Stimulated activated CD4-positive, alpha-beta T cell treated with anti-CD3 and anti-CD28 coated beads, Interleukin-4, amount 100 ng/mL, for 48 hours (primary cell): ENCODE results near the gene GRID2.
"Not testable (repeated sequence)": the region's sequence is repeated elsewhere in the genome, so short reads cannot be mapped to it uniquely, and the experiment has no call there.

ENCODE experiments used
- DNase-seq, 2 donors: peaks; one replicate each; pipeline ENCODE4 v3.0.0-alpha.2; 2020; ENCODE audit warnings: low read depth in 2 of 2

GRID2 gene

DNA sequence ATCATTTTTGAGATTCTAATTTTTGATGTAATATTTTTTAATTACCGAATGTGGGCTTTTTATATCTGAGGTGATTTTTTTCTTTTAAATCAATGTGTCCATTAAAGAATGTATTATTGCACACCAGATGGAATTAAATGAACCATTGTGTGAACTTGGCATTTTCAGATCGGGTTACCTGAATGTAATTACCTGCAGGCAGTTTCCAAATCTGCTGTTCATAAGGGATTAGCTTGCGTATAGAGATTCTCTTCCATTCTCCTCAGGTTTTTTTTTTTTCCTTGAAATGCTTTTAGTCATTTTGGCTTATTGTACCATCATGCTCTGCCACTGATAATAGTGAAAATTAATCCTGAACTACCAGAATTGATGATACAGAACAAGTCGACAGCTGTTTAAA lies 1013.3 kb downstream of the GRID2 start:
- DNase-seq: no peak

DNA sequence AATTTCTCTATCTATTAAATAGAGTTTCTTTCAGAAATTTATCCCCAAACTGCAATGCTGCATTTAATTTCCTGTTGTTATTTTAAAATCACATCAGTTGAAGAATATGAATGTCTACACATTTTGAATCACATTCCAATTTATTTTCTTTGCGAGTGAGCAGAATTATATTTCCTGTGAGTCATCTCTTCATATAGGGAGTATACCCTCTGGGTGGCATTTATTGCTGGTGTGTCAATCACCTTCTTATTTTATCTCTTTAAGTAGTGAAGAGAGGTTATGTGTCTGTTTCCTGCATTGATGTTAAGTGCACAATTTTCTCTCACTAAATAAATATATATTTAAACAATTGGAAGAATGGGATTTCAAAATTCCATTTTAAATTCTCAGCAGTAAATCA lies 1013.8 kb downstream of the GRID2 start:
- no peak for DNase-seq

DNA sequence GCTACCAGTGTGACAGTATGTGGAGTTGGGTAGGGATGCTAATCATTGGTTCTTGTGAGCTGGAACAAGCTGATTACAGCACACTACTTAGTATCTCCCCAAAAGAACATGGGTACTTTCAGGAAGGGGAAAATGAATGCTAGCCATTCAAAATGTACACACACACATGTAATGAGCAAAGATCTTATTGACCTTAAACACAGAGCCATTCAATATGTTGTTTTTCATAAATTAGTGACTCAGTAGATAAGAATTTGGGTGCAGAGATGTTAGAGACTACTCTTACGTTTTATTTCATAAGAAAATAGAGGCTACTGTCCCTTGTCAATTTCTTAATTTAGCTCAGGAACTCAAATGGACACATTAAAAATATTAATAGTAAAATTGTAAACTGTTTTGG lies 1015.3 kb downstream of the GRID2 start:
- DNase-seq: no peak

DNA sequence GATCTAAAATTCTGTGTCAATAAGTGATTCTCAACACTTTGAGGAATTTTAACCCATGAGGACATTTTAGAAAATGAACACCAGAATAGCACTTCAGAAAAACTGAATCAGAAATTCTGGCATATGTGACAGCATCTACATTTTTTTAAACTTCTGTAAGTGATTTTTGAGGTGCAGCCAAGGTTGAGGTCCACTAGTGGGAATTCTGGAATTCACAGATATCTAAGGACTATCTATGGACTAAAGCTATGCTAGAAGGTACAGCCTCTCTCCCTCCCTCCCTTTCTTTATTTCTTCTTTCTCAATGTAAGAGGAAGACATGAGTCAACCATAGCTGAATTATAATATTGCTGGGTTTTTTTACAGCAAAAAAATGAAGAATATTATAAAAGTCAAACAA lies 1016.6 kb downstream of the GRID2 start:
- no peak for DNase-seq

DNA sequence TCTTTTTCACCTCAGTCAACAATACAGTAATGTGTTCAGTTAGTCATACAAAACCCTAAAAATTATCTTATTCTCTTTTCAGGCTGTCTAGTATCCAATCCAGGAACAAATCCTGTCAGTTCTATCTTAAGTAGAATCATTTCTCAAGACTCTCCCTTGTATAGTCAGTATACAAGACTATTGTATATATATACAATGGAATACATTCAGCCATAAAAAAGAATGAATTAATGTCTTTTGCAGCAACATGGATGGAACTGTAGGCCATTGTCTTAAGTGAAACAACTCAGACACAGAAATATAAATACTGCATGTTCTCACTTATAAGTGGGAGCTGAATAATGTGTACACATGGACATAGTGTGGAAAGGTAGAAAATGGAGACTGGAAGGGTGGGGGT lies 1023.6 kb downstream of the GRID2 start:
- no peak for DNase-seq

DNA sequence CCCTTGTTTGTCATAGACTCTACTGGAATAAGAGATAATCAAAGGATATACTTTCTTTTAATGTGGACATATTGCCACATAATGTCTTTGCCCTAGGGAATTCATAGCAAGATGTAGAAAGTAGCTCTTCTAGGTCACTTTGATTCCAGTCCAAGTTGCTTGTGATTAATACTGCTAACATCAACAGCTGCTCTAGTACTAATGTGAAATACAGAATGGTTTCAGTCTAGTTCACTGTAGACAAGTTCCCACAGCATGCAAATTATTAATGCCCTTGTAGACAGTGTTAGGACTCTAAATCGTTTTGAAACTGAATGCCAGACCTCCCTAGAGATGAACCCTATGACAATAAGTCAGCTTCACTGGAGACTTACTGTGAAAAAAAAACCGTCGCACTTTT lies 1030.2 kb downstream of the GRID2 start:
- no peak for DNase-seq

DNA sequence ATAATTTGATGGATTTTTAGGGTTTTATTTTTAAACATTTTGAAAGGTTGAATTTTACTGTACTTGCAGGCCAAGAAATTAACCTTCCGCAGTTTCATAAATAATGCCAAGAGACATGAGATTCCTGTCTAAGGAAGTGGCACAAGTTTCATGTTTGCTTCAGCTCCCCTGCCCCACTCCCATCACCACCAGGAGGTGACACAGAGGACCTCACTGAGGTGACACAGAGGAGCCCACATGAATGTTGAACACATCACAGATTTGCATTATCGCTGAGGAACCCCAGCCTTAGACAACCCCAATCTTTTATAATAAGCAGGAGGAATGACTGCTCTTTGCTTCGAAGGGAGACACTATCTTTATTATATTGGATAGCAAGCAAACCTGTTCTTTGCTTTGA lies 1033.4 kb downstream of the GRID2 start:
- no peak for DNase-seq

DNA sequence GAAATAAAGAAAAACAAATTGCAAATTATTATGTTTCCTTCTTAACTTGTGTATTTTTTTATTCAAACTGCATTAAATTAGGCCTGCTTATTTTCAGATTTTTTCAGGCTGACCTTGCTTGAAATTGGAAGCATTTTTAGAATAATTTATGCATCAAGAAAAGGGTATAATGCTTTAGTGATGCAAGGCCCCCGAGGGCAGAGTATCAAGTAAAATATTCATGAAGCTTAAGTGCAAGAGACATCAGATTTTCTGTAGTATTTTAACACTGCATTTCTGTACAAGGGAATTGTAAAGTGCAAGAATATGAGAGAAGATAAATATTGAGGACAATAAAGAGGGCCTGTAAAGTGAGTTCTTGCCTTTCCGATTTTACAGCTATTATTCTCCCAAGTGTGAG lies 1039.0 kb downstream of the GRID2 start:
- no peak for DNase-seq

DNA sequence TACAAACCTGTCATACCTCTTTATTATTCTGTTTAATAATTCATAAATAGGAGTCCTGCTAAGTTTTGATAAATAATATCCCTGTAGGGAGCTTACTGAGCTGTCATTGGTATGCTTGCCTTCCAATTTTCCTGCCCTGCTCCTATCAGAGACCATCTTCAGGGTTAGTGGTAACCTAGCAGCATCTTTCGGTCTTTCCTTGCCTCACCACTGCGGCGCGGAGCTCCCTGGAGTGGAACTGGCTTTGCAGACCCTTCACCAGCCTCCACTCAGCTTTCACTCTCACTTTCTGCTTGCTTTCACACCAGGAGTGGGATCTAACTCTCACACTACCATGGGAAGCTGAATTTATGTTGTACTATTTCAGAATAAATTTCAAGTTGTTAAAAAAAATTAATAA lies 1043.1 kb downstream of the GRID2 start:
- DNase-seq: no peak

DNA sequence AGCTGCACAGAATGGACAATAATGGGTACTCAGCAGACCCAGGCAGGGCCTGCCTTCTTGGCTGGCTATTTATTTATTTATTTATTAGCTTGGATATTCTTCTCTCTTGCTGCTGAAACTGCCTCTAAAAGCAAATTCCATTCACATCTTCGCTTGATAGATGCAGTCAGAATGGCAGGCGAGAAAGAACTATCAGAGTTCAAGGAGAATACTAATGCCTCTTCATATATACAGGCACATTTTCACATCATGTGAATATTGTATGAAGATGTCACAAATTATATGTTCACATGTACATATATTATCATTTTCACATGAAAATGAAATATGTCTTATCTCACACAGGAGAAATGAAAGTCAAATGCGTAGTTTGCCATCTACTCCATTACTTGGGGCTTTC lies 1045.1 kb downstream of the GRID2 start:
- no peak for DNase-seq

DNA sequence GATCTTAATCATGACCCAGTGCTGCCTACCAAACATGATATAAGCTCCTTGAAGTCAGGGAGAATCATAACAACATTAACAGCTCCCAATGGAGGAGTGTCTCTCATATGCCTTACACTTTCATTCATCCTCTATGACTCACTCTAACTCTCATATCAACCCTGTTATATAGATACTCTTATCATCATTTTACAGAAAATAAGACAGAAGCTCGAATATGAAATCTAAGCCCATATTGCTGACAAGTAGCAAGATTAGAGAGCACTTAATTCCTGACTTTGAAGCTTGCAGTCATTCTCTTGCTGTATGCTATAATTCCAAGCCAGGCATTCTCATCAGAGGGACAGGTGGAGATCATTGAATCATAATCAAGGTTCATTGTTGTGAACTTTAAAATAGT lies 1048.1 kb downstream of the GRID2 start:
- DNase-seq: no peak

DNA sequence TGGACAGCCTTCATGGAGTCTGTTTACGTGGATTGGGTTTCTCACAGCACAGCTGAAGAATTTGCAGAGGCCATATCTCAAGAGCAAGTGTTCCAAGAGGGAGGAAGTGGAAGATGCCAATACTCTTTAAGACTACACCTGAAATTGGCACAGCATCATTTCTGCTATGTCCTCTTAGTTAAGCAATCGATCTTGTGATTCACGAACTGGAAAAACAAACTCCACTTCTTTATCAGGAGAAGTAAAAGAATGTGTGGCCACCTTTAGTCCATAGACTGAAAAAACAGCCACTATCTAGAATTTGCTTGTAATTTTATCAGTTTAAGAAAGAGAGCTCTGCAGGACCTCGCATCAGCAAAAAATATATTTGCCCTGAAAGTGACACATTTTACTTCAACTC lies 1051.6 kb downstream of the GRID2 start:
- DNase-seq: no peak

DNA sequence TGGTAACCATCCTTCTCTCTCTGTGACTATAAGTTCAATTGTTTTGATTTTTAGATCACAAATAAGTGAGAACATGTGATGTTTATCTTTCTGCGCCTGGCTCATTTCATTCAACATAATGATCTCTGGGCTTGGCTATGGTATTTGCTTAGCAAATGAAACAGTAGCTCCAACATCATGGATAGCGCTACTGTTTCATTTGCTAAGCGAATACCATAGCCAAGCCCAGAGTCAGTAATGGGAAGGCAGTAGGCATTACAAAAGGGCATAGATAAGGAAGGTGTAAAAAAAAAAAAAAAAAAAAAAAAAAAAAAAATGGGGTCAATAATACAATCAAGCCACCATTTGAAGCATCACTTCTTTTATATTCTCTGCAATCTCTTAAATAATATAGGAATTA lies 1055.8 kb downstream of the GRID2 start:
- no peak for DNase-seq

DNA sequence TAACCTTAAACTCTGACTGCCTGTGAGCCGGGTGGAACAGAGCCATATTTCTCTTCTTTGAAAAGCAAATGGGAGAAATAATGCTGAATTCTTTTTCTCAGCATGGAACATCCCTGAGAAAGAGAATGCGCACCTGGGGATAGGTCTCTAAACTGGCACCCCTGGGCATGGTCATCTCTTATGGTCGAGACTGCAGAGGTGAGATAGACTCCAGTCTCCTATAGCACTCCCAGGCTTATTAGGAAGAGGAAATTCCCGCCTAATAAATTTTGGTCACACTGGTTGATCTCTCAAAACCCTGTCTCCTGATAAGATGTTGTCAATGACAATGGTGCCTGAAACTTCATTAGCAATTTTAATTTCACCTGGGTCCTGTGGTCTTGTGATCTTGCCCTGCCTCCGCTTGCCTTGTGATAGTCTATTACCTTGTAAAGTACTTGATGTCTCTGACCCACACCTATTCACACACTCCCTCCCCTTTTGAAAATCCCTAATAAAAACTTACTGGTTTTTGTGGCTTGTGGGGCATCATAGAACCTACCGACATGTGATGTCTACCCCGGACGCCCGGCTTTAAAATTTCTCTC lies 1062.5 kb downstream of the GRID2 start:
- not testable (repeated sequence) for DNase-seq

DNA sequence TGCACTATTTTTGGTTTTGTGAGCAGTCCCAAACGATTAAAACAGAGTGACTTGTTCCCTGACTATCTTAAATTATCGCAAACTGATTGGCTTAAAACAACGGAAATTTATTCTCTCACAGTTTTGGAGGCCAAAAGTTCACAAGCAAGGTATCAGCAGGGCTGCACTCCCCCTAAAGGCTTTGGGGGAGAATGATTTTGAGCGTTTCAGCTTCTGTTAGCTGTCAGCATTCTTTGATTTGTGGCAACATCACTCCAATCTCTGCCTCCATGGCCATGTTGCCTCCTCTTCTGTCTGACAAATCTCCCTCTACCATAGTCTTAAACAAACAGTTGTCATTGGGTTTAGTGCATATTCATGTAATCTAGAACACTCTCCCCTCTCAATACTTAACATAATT lies 1065.2 kb downstream of the GRID2 start:
- DNase-seq: no peak

DNA sequence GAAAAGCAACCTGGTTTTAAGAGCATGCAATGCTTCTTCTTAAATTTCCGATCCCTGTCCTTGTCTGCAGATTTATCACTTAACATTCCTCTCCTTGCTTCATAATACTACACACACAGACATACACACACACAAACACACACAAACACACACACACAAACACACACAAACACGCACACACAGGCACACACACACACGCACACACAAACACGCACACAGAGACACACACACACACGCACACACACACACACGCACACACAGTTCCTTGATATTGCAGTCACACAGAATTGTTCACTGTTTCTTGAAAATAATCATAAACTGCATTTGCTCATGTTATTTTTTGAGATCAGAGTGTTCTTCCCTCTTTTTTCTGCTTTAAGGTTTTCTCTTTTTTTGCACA lies 1066.5 kb downstream of the GRID2 start:
- DNase-seq: no peak

DNA sequence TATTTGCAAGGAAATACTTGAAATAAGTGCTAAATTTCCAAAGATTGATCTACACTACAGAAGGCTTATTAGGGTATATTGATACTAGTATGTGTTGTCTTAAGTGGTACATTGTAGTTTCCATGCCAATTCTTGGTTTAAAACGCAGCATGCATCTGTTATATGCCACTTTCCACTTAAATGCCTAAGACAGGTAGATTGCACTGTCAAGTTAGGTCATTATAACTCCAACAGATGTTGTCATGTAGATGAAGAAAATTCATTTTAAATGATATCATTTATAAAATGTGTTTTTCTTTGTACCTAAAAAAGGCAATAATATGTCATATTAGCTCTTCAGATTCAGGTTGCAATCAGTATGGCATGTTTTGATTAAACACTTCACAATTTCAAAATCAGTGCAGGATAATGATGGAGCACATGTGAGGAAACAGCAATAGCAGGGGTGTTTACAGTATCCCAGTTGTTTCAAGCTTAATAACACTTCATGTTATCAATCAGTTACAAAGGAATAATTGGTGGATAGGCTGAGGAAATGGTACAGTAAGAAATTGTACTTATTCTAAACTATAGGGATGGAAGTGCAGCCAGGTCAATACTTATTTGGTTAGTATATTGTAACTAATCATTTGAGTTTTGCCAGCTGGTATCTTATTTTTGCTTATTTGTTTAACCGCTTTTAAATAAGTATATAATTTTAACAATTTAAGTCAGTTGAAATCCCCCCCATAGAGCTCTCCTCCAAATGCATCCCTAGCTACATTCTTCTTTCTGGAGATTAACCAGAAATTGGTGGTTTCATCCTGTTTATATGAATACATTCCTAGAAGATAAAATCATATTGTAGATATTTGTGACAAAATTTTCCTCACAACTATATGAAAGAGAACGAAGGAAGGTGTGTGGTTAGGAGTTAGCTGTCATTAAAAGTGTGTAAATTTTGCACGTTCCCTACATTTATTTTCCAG lies 1070.4 kb downstream of the GRID2 start:
- DNase-seq: no peak

DNA sequence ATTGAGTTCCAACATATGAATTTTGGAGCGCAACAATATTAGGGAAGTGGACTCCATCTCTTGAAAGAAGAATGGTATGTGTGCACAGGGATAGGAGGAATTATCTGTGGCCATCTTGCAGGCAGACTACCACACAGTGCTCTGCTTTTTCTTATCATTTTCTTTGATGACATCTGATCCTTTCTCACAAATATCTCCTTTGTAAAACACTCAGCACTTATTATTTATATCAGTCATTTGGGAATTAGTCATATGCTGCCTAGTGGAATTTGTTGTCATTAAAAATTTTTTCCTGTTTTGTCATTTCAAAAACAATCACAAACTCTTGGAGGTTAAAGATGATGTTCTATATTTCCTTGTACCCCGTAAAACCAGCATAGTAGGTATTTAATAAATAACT lies 1080.5 kb downstream of the GRID2 start:
- no peak for DNase-seq

DNA sequence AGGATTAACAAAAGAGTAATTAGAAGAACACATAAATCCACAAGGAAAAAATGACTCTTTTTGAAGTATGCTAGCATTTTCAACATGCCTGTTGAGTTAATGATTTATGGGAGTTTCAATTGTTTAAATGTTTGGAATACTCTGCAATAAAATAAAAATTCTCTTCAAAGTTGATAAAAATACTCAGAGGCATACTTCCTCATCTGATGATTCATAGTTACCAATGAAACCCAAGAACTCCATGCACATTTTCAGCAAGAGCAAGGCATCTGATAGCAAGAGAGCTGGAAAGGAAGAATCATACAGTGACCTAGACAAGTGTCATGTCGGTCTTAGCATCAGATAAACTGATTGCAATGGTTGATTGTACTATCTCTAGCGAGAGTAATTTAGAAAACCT lies 1081.1 kb downstream of the GRID2 start:
- no peak for DNase-seq

DNA sequence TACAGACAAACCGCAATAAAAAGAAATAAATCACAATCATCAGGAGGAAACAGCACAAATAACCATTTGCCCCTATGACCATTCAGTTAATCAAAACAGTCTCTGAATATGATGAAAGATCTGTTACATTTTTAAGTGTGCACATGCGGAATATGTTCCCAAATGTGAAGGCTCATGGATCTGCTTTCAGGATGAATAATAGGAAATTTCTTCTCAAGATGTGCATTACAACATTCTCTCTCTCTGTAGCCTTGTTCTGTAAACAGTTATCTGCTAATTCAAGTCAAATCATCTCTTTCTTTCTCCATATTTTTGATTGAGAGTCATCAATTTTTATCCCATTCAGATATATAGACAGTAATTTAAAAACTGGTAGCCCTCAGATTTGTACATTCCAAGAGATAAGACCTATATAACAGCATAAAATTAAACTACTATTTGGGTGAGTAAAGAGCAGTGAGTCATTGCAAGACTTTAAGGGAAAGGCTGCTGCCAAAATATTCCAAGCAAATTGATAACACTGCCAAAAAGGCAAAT lies 1090.8 kb downstream of the GRID2 start:
- DNase-seq: no peak

DNA sequence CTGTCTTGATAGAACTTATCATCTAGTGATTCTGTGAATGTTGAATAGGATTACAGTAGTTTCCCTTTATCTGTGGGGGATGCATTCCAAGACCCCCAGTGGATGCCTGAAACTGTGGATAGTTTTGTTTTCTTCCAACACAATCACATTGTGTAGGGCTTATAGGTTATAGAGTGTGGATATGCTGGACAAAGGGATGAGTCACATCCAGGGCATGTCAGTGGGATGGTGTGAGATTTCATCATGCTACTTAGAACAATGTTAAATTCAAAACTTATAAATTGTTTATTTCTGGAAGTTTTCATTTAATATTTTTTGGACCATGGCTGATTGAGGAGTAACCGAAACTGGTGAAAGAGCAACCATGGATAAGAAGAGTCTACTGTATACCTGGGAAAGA lies 1092.5 kb downstream of the GRID2 start:
- no peak for DNase-seq

DNA sequence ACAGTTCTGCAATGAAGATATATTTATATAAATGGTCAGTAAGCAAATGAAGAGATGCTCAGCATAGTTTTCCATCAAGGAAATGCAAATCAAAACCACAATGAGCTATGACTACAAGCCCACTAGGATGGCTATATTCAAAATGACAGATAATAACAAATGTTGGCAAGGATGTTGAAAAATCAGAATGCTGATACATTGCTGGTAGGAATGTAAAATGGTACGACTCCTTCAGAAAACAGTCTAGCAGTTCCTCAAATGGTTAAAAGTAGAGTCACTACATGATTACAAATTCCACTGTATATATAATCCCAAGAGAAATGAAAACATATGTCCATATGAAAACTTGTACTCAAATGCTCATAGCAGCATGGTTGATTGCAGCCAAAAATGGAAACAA lies 1099.8 kb downstream of the GRID2 start:
- DNase-seq: no peak
